Measurements from ENCODE around the gene LMX1A.

DNA sequence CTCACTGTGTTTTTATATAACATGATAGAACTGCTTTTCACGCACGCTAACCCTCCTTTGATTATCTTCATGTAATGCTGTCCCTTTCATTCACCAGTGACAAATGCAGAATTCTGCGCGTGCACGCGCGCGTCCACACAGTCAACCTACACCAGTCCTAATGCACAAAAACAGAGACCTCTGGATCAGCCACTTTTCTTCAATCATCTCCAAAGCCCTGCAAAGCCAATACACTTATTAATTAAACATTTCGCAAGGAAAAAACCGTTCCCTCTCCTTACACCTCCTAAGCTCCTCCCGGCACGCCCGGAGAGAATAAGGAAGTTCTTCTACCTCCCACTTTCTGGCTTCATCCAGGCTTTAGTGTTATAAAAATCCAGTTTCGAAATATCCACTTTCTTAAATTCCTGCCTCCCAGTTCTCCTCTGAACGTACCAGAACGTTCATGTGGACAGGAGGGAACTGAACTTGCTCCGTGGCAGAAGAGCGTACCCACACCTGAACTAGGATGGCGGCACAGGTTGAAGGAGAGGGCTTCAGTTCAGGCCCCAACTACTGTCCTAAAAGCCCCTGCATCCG, 4.6 kb downstream of the LMX1A start:
- TF ChIP-seq, protein P1, sequence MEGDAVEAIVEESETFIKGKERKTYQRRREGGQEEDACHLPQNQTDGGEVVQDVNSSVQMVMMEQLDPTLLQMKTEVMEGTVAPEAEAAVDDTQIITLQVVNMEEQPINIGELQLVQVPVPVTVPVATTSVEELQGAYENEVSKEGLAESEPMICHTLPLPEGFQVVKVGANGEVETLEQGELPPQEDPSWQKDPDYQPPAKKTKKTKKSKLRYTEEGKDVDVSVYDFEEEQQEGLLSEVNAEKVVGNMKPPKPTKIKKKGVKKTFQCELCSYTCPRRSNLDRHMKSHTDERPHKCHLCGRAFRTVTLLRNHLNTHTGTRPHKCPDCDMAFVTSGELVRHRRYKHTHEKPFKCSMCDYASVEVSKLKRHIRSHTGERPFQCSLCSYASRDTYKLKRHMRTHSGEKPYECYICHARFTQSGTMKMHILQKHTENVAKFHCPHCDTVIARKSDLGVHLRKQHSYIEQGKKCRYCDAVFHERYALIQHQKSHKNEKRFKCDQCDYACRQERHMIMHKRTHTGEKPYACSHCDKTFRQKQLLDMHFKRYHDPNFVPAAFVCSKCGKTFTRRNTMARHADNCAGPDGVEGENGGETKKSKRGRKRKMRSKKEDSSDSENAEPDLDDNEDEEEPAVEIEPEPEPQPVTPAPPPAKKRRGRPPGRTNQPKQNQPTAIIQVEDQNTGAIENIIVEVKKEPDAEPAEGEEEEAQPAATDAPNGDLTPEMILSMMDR (IDR thresholded peaks at IDR 0.05; ENCODE audit: low read depth, low read length, missing input control), result no peak
- TF ChIP-seq SP1 (IDR thresholded peaks at IDR 0.05) (no peak), TAF1 (conservative IDR thresholded peaks at IDR 0.05) (no peak), YY1 (IDR thresholded peaks at IDR 0.05) (no peak), RXRA (IDR thresholded peaks at IDR 0.05) (no peak), RAD21 (IDR thresholded peaks at IDR 0.05) (no peak), HNF4A (conservative IDR thresholded peaks at IDR 0.05) (no peak), JUND (IDR thresholded peaks at IDR 0.05) (no peak), MAX (IDR thresholded peaks at IDR 0.05) (no peak), GABPA (IDR thresholded peaks at IDR 0.05 in 1 of 2, conservative IDR thresholded peaks at IDR 0.05 in 1 of 2) (no peak), EGR1 (IDR thresholded peaks at IDR 0.05; ENCODE audit: low read depth in 2 of 2) (no peak)
- TF ChIP-seq, protein P2, sequence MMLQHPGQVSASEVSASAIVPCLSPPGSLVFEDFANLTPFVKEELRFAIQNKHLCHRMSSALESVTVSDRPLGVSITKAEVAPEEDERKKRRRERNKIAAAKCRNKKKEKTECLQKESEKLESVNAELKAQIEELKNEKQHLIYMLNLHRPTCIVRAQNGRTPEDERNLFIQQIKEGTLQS (IDR thresholded peaks at IDR 0.05), result no peak
- TF ChIP-seq, protein P3, sequence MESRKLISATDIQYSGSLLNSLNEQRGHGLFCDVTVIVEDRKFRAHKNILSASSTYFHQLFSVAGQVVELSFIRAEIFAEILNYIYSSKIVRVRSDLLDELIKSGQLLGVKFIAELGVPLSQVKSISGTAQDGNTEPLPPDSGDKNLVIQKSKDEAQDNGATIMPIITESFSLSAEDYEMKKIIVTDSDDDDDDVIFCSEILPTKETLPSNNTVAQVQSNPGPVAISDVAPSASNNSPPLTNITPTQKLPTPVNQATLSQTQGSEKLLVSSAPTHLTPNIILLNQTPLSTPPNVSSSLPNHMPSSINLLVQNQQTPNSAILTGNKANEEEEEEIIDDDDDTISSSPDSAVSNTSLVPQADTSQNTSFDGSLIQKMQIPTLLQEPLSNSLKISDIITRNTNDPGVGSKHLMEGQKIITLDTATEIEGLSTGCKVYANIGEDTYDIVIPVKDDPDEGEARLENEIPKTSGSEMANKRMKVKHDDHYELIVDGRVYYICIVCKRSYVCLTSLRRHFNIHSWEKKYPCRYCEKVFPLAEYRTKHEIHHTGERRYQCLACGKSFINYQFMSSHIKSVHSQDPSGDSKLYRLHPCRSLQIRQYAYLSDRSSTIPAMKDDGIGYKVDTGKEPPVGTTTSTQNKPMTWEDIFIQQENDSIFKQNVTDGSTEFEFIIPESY (IDR thresholded peaks at IDR 0.05), result no peak
- TF ChIP-seq, protein P4, sequence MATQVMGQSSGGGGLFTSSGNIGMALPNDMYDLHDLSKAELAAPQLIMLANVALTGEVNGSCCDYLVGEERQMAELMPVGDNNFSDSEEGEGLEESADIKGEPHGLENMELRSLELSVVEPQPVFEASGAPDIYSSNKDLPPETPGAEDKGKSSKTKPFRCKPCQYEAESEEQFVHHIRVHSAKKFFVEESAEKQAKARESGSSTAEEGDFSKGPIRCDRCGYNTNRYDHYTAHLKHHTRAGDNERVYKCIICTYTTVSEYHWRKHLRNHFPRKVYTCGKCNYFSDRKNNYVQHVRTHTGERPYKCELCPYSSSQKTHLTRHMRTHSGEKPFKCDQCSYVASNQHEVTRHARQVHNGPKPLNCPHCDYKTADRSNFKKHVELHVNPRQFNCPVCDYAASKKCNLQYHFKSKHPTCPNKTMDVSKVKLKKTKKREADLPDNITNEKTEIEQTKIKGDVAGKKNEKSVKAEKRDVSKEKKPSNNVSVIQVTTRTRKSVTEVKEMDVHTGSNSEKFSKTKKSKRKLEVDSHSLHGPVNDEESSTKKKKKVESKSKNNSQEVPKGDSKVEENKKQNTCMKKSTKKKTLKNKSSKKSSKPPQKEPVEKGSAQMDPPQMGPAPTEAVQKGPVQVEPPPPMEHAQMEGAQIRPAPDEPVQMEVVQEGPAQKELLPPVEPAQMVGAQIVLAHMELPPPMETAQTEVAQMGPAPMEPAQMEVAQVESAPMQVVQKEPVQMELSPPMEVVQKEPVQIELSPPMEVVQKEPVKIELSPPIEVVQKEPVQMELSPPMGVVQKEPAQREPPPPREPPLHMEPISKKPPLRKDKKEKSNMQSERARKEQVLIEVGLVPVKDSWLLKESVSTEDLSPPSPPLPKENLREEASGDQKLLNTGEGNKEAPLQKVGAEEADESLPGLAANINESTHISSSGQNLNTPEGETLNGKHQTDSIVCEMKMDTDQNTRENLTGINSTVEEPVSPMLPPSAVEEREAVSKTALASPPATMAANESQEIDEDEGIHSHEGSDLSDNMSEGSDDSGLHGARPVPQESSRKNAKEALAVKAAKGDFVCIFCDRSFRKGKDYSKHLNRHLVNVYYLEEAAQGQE (IDR thresholded peaks at IDR 0.05), result no peak

All from liver (tissue), 3 donors.